NCI-H1105 (cell line): ENCODE measurements around the gene FZD8.
A peak's percentile ranks its signal among the peaks of the same experiment; 100 is the strongest.

Experiments
- DNase-seq: peaks from one replicate; lab custom pipeline; 2025; lab: John Stamatoyannopoulos, UW

The FZD8 gene

DNA sequence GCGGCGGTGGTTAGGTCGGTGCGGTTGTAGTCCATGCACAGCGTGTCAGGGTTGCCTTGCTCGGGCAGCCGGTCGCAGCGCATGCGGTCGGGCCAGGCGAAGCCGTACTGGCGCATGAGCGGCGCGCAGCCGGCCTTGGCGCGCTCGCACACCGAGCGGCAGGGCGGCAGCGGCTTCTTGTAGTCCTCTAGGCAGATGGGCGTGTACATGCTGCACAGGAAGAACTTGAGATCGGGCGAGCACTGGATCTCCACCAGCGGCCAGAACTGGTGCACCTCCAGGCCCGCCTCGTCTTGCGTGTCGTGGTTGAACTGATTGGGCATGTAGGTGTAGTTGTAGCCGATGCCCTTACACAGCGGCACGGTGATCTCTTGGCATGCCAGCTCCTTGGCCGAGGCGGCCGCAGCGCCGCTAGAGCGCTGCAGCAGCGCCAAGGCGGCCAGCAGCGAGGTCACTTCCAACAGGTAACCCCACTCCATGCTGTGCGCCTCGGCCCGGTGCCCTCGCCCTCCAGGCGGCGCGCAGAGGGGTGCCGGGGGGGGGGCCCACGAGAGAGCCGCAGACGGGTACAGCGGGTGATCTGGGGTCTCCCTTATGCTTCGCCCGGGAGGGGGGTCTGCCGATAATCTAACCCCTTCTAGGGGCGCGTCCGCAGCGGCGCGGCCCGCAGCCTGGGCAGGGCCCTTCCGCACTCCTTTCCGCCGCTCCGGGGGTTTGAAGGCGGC, 983 bp downstream of the FZD8 start:
- DNase-seq: peak; percentile 40

DNA sequence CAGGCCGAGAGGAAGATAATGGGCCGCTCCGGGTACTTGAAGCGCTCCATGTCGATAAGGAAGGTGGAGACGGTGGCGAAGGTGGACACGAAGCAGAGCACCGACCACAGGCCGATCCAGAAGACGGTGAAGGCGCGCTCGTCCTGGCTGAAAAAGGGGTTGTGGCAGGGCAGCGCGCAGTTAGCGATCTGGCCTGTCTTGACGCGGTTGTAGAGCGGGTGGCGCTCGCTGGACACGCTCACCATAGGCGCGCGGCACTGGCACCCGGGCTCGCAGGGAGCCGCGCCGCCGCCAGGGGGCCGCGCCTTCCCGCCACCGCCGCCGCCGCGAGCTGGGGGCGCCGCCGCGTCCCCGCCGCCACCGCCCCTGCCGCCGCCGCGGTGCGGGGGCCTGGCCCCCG, 1.6 kb downstream of the FZD8 start:
- DNase-seq: peak; percentile 38

DNA sequence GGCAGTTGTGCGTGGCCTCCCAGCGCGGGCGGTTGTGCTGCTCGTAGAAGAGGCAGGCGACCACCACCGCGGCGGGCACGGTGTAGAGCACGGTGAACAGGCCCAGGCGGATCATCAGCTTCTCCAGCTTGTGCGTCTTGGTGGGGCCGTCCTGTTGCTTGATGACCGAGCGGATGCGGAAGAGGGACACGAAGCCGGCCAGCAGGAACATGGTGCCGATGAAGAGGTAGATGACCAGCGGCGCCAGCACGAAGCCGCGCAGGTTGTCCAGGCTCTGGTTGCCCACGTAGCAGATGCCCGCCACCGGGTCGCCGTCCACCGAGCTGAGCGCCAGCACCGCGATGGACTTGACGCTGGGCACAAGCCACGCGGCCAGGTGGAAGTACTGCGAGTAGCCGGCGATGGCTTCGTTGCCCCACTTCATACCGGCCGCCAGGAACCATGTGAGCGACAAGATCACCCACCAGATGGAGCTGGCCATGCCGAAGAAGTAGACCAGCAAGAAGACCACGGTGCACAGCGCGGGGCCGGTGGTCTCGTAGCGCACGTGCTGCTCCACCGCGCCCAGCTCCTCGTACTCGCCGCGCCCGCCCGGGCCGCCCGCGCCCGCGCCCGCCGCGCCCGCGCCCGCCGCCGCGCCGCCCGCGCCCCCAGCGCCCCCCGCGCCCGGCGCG, 2.2 kb downstream of the FZD8 start:
- DNase-seq: no peak

DNA sequence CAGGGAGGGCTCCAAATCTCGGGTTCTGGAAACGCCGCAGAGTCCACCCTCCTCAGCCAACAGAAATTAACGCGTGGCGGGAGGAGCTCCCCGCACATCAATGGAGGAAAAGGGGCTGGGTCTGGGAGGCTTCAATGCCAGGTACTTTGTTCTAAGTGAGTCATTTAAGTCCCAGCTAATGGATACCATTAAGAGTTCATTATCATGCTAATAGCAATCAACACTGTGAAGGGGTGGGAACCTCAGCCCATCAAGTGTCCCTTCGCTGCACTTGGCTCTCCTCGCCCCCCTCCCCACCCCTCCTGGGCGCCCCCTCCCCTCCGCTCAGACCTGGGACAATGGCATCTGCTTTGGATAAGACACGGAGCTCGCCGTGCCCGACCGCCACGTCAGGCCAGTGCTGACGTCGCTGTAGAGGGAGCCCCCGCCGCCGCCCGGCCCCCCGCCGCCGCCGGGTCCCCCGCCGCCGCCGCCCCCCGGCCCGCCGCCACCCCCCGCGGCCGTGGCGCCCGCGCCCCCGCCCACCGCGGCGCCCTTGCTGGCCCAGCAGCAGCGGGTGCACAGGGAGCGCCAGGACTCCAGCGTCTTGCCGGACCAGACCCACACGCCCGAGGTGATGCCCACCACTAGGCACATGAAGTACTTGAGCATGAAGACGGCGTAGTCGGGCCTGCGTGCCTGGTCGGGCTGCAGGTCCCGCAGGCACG, 2.9 kb downstream of the FZD8 start:
- DNase-seq: no peak

DNA sequence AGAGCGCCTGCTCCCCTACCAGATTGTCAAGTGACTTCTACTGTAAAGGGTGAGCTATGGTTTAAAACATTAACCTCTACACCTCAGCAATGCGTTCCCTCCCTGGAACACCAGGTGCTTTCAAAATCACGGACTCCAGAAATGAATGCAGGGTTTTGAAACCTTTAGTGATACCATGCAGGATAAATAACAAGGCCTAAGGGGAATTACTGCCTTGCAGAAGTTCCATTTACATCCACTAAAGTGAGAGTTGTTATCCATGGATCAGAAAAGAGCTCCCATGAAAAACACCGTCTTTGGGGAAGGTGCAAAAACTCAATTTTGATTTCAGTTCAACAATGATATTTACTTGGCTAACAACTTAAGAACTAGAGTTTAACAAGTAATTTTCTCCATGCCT, 4.0 kb downstream of the FZD8 start:
- DNase-seq: no peak

DNA sequence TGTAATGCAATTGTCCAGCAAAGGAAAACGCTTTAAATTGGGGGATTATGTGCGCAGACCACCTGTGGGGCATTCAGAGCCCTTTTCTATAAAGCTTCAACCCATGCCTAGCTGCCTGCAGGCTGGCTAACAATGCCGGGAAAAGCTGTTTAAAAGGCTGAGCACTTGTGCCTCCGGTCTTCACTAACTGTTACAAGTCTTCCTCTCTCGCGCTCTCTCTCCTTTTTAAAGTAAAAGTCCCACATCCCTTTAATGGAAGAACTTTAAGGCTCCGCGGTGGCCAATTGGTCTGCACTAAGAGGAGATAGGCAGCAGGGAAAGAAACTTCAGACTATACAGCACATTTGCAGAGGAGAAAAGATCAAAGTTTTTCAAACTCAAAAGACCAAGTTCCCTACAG, 4.6 kb downstream of the FZD8 start:
- DNase-seq: no peak

DNA sequence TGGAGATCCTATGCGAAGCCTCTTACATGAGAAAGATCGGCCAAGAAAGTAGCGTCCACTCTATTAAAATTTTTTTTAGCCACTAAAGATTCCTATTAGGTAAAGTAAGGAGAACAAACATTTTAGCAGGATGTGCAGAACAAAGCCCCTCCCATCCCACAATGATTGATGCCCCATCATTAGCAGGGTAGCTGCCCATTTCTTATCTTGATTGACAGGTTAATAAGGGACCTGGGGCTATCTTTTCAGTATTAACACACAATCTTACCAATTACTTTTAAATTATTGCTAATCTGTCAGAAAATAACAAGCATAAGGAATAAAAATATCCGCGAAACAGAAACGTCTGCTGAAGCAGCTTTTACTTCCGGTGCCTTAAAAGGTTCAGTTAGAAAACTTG, 5.1 kb downstream of the FZD8 start:
- DNase-seq: no peak

DNA sequence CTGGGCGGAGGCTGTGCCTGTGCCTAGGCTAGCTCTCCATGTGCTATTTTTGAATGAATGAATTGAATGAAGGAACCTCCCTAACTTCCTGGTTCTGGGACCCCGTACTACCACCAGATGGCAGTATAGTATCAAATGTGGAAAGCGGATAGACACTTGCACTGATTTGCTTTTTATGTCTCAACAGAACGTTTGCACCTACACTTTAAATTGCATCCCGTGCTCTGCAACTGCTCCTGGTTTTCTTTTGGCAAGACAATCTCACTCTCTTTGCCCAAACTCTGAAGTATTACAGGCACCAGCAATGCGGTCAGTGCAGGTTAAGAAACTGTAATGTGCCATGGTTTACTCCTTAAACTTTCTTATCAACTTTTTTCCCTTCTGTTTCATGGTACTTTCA, 6.5 kb downstream of the FZD8 start:
- DNase-seq: peak; percentile 46

DNA sequence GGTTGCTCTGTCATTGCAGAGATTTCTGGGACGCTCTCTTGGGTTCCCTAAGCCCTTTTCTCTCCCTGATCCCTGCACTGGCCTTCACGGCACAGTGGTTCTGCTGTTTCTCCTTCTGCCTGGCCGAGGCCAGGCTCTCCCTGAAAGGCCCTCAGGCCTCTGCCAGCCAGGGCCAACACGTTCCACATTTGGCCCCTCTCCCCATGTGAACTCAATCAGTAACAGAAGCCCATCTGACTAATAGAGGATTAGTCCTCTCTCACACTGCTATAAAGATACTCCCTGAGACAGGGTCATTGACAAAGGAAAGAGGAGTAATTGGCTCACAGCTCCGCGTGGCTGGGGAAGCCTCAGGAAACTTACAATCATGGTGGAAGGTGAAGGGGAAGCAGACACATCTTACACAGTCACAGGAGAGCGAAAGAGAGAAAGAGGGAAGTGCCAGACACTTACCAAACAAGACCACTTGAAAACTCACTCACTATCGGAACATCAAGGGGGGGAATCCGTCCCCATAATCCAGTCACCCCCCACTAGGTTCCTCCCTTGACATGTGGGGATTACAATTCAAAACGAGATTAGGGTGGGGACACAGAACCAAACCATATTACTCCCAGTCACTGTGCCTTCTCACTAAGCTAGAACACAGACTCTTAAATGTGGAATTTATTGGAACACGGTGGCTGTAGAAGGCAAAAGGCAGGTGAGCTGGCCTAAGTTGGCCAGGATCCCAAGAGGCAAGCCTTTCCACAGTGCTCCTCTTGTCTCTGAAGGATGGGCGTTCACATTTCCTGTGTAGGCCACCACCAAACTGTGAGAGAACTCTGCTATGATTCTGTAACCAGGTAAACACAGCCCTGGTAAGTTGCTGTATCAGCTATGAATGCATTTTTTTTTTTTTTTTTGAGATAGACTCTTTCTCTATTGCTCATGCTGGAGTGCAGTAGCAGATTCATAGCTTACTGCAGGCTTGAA, 8.8 kb downstream of the FZD8 start:
- no peak for DNase-seq

DNA sequence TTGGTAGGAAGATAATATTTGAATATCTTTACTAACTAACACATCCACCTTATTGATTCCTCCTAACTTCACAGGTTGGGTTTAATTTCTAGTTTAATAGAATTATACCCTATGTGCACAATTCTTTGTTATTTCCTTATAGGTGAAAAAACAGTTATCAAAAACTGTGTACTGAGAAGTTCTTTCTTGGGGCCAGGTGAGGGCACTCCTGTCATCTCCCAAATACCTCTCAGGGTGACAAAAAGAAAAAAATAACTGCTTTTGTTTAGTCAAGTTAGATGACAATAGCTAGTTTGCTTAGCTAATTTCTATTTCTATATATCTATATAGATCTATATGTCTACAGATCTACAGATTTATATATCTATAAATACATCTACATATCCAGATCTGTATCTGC, 10.1 kb downstream of the FZD8 start:
- no peak for DNase-seq

DNA sequence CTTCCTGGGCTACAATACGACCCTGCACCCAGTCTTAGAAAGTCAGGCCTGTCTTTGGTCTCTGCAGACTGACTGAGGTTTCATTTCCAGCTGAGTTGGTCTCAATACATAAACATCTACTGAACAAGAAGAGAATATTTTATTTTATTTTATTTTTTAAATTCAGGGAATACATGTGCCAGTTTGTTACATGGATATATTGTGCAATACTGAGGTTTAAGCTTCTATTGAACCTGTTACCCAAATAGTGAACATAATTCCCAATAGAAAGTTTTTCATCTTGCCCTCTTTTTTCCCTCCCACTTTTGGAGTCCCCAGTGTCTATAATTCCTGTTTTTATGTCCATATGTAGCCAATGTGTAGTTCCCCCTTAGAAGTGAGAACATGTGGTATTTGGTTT, 10.7 kb downstream of the FZD8 start:
- DNase-seq: no peak

DNA sequence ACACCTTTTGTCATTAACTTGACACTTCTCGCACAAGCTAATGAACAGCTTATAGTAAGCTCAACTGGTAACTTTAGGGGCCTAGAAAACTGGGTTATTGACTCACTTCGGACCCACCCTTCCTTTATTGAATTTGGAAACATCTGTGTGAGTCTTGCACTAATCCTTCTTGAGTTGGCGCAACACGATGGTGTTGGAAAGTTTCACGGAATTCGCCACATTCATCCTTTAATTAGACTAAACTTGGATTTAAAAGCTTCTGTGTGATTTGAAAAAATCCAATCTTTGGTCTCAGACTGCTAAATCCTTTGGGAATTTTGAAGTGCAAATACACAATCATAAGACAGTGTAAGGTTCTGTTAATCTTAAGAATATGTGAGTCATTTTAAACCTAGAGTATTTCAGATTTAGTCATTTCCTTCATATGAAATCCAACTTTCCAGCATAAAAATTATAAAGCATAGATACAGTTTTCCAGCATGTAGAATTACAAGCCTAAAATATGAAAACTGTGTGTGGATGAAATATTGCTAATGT, 15.1 kb downstream of the FZD8 start:
- no peak for DNase-seq

DNA sequence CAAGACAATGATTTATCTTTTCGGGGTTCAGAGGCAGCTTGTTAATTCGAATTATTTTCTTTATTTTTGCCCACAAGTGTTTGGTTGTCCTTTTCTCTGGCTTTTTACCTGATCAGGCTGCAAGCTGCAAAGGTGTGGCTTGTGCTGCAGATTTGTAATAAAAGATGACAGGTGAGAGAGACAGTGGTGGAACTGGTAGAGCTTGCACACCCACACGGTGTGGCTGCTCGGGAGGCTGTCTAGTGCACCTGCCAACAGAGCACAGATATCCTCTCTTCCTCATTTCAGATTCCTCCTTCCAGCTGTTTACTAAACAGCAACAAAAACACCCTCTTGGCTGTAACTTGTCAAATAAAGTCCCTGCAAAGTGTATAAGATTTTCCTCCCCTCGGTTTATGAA, 27.8 kb downstream of the FZD8 start:
- DNase-seq: no peak

DNA sequence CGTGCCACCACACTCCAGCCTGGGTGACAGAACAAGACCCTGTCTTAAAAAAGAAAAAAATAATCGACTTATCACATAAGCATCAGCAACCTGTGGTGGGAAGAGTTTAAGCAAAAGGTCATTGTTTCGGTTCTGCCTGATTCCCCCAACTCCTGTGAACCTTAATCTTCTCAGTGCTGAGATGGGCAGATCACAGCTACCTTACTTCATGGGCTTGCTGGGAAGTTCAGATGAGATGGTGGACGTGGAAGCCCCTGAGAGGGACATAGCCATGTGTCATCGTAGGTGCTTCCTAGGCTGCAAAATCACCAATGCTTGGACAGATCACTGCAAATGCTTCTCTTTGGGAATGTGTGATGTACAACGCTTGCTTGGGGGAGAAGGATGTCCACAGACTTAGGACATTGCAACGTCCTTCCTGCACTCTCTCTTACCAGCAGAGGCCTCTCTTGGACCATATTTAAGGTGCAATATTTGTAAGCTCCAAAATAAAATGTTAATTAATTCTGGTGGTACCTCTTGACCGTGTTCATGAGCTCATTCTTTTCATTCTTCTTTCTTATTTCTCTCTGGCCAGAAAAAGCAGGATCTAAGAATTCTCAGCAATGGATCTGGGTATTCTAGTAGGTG, 28.4 kb downstream of the FZD8 start:
- DNase-seq: no peak

DNA sequence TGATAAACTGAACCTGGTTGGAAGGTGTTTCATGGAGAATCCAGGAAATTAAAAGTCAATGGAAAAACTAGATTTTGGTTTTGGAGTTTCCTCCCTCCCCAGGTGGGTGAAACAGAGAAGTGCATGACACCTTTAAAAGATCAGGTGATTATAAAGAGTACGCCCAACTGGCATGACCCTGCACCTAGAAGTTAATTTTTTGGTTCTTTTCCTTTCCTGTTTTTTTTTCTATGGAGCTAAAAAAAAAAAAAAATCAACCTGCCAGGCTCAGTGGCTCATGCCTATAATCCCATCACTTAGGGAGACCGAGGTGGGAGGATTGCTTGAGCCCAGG, 29.0 kb downstream of the FZD8 start:
- DNase-seq: no peak

DNA sequence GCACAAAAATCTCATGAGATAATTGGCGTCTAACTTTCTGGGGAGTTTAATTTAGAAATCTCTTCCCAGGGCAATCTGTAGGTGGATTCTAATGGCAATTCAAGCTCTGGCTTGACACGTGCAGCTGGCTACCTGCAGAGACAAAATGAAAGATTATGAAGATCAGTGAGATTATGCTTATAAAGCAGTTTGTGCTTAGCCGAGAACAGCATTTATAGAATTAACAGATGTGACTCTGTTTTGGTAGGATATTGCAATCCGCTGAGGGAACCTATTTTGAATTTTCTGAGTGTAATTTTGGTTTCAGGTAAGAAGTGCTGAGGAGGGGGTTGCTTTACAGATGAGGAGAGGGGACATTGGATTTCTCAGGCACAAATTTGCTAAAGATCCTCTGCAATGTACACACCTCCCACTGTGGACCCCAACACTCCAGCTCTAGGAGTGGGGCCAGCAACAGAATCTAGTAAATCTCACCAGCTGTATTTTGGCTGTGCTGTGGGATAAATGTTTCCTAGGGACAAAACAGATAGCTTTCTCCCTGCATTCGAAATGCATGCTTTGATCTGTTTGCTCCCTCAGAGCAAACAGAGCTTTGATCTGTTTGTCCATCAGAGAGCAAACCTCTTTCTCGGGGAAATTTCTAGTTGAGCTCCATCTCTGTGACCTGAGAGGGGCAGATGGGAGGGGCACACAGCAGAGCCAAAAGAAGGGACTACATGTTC, 29.6 kb downstream of the FZD8 start:
- no peak for DNase-seq

DNA sequence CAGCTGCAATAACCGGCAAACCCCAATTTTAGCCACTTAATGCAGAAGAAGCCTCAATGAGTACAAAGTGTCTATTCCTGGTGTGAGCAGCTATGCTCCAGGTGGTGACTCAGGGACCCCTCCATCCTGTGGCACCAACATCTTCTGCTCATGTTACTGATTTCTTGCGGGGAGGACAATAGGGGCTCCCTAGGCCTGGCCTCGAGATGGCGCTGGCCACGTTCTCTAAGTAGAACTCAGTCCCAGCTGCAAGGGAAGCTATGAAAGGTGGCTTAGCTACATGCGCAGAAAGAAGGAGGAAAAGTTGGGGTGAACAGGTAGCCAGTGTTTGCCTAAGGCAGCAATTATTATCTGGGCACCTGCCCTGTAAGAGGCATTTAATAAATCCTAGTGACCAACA, 30.3 kb downstream of the FZD8 start:
- DNase-seq: no peak

DNA sequence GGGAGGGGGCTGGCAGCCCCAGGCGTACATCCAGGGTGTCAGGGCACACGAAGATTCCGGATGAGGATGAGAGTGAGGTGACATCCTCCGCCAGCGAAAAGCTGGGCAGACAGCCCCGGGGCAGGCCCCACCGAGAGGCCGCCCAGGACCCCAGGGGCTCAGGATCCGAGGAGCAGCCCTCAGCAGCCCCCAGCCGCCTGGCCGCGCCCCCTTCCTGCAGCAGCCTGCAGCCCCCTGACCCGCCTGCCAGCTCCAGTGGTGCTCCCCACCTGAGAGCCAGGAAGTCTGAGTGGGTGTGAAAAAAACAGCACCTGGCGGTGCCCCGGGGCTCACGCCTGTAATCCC, 33.8 kb downstream of the FZD8 start:
- DNase-seq: no peak

DNA sequence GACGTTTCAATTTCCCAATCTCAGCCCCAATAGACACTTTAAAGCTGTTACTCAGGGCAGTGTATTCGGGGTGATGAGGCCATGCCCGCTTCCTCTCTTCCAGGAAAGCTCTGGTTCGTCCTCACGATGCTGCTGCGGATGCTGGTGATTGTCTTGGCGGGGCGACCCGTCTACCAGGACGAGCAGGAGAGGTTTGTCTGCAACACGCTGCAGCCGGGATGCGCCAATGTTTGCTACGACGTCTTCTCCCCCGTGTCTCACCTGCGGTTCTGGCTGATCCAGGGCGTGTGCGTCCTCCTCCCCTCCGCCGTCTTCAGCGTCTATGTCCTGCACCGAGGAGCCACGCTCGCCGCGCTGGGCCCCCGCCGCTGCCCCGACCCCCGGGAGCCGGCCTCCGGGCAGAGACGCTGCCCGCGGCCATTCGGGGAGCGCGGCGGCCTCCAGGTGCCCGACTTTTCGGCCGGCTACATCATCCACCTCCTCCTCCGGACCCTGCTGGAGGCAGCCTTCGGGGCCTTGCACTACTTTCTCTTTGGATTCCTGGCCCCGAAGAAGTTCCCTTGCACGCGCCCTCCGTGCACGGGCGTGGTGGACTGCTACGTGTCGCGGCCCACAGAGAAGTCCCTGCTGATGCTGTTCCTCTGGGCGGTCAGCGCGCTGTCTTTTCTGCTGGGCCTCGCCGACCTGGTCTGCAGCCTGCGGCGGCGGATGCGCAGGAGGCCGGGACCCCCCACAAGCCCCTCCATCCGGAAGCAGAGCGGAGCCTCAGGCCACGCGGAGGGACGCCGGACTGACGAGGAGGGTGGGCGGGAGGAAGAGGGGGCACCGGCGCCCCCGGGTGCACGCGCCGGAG, 34.4 kb downstream of the FZD8 start:
- DNase-seq: no peak

DNA sequence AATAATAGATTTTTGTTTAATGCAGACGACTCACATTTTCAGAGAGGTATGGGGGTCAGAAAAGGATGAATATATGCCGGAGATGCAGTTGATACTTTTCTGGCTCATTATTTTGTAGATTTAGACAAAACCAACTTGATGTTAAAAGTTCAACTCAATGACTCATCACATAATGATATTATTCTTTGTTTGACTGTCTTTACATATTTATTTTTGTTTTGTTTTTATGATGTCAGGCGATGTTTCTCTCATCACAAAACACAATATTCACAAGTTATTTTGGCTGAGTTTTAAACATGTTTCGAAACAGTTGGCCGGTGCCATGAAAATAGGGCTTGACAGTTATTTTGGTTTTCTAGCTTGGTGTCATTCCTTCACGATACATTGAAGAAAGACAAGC, 35.7 kb downstream of the FZD8 start:
- DNase-seq: no peak
